Endothelial cell of umbilical vein (primary cell): ENCODE results near the gene TRIM40. TPM values are rescaled to one million over a fixed set of nuclear protein-coding genes. Genes with fewer than 3 reads are reported as not detected.

Experiments used
- BruUV-seq: library from RNA; stranded (reverse); fragments of 400-500 nt; replicated peaks from 2 replicates; lab custom pipeline; 2021; lab: Mats Ljungman, UMichigan
- CTCF ChIA-PET: fragments of 300-600, 350-600 bp; sonication (Branson Sonifier 250); formaldehyde crosslinking; loops from one replicate; lab custom pipeline; 2021; ENCODE audit warnings: antibody characterized with exemption, inconsistent platforms; lab: Charles Lee
- POLR2A ChIA-PET: fragments of 300-600, 350-600 bp; sonication (Branson Sonifier 250); formaldehyde crosslinking; loops from one replicate; lab custom pipeline; 2021; ENCODE audit warnings: antibody characterized with exemption, inconsistent platforms; lab: Charles Lee
- DNase-seq: peaks from one replicate; pipeline ENCODE4 v3.0.0-alpha.2; 2011; ENCODE audit warnings: low read depth, low spot score
- FAIRE-seq: peaks from 2 replicates; lab custom pipeline; 2011; peaks lifted over from hg19 to GRCh38; lab: Jason Lieb, UNC
- H2AFZ ChIP-seq: 2 replicates; pipeline ENCODE4 v1.6.0; 2012; ENCODE audit warnings: low read depth, low read length, control low read depth, inconsistent platforms
- H3K27ac ChIP-seq: 2 replicates; pipeline ENCODE4 v1.5.1; 2011; ENCODE audit warnings: low read depth, mild to moderate bottlenecking, control low read depth, low read length, moderate library complexity; ENCODE audit not compliant: insufficient read depth
- H3K27me3 ChIP-seq, 2 experiments: 2 replicates each; pipeline versions ENCODE4 v1.6.0 to v1.6.1; 2011; ENCODE audit warnings: low read length in 2 of 2, mixed read lengths in 1 of 2; ENCODE audit not compliant: control insufficient read depth in 2 of 2, insufficient read depth in 2 of 2
- H3K36me3 ChIP-seq, 2 experiments: 2 replicates in 1 of 2; 3 replicates in 1 of 2; pipeline ENCODE4 v1.5.1; 2011; ENCODE audit warnings: low read length in 2 of 2, mild to moderate bottlenecking in 1 of 2, moderate library complexity in 1 of 2; ENCODE audit not compliant: control insufficient read depth in 2 of 2, insufficient read depth in 2 of 2; ENCODE audit errors: extremely low read depth in 1 of 2
- H3K4me1 ChIP-seq: 3 replicates; pipeline ENCODE4 v1.5.1; 2011; ENCODE audit warnings: mild to moderate bottlenecking, low read length; ENCODE audit not compliant: control insufficient read depth, insufficient read depth; ENCODE audit errors: extremely low read depth
- H3K4me2 ChIP-seq: 2 replicates; pipeline ENCODE4 v1.6.1; 2011; ENCODE audit warnings: low read length, control low read depth, mixed read lengths; ENCODE audit not compliant: insufficient read depth
- H3K4me3 ChIP-seq, 3 experiments: fragments of 200-600 bp in 1 of 3; sonication (generic), shearing (Covaris generic) in 1 of 3; replicated peaks in 1 of 3; 2 replicates each; pipeline ENCODE4 v1.5.1; 2011 to 2016; ENCODE audit warnings: control low read depth in 3 of 3, low read length in 3 of 3, mild to moderate bottlenecking in 2 of 3, inconsistent platforms in 1 of 3, low read depth in 1 of 3, moderate library complexity in 1 of 3; ENCODE audit not compliant: insufficient read depth in 1 of 3
- H3K79me2 ChIP-seq: 2 replicates; pipeline ENCODE4 v1.6.0; 2012; ENCODE audit warnings: low read length, inconsistent platforms; ENCODE audit not compliant: control insufficient read depth, insufficient read depth
- H3K9ac ChIP-seq: replicated peaks from 2 replicates; pipeline ENCODE3; 2011; ENCODE audit warnings: low read length, control low read depth; ENCODE audit not compliant: insufficient read depth; ENCODE audit errors: extremely low read depth
- H3K9me1 ChIP-seq: replicated peaks from 3 replicates; pipeline ENCODE4 v1.6.0; 2011; ENCODE audit warnings: mild to moderate bottlenecking, low read length; ENCODE audit not compliant: control insufficient read depth, insufficient read depth; ENCODE audit errors: extremely low read depth
- H3K9me3 ChIP-seq: replicated peaks from 2 replicates; pipeline ENCODE4 v1.5.1; 2012; ENCODE audit warnings: low read length, inconsistent platforms; ENCODE audit not compliant: control insufficient read depth, insufficient read depth
- H4K20me1 ChIP-seq: replicated peaks from 2 replicates; pipeline ENCODE3; 2011; ENCODE audit warnings: mild to moderate bottlenecking, low read length; ENCODE audit not compliant: control insufficient read depth, insufficient read depth; ENCODE audit errors: extremely low read depth
- EZH2 ChIP-seq: IDR thresholded peaks from 2 replicates; pipeline ENCODE4 v1.6.1; 2012; ENCODE audit warnings: borderline replicate concordance, low read depth, mild to moderate bottlenecking, moderate library complexity, low read length, inconsistent platforms; ENCODE audit not compliant: severe bottlenecking
- FOS ChIP-seq: IDR thresholded peaks from 2 replicates; pipeline ENCODE4 v1.6.1; 2011; ENCODE audit warnings: mild to moderate bottlenecking, low read length, moderate library complexity, borderline replicate concordance; ENCODE audit not compliant: insufficient read depth
- GATA2 ChIP-seq: IDR thresholded peaks from 2 replicates; pipeline ENCODE4 v1.7.0; 2011; ENCODE audit warnings: low read depth, mild to moderate bottlenecking, moderate library complexity, mixed read lengths, low read length; ENCODE audit not compliant: insufficient read length, insufficient read depth
- JUN ChIP-seq: IDR thresholded peaks from 2 replicates; pipeline ENCODE4 v1.6.1; 2011; ENCODE audit warnings: borderline replicate concordance, low read depth; ENCODE audit not compliant: insufficient read length, insufficient read depth
- MYC ChIP-seq: IDR thresholded peaks from one replicate; pipeline ENCODE4 v1.6.1; 2011; ENCODE audit warnings: mild to moderate bottlenecking, low read depth, low read length
- POLR2A ChIP-seq: IDR thresholded peaks from 2 replicates; pipeline ENCODE4 v1.6.1; 2012; ENCODE audit warnings: low read depth, mild to moderate bottlenecking, control low read depth, low read length
- POLR2AphosphoS5 ChIP-seq: IDR thresholded peaks from 2 replicates; pipeline ENCODE4 v1.6.1; 2012; ENCODE audit warnings: low read depth, mild to moderate bottlenecking, control low read depth, low read length, moderate library complexity; ENCODE audit not compliant: insufficient read depth
- dilution Hi-C: fragments of 300-500 bp; cut with MboI; formaldehyde crosslinking; loops from one replicate; pipeline ENCODE4 v1.15.0; 2019; ENCODE audit warnings: low sequenced_read_pairs; ENCODE audit not compliant: extremely low pct_ligation_motif_present
- intact Hi-C: fragments of 100-400 bp; cut with micrococcal nuclease; formaldehyde crosslinking; loops from one replicate; pipeline ENCODE4 v1.10.0; 2022
- polyA plus RNA-seq, 4 experiments: library from polyadenylated mRNA; depleted of rRNA in 3 of 4; stranded (reverse) in 3 of 4; unstranded in 1 of 4; fragments of >200 nt; gene quantifications; 2 replicates each; pipeline versions ENCODE4 v1.2.1 to v1.2.3, GENCODE V29; 2011 to 2012; ENCODE audit warnings: missing spikeins in 1 of 4
- total RNA-seq: library from RNA; stranded (reverse); gene quantifications from 2 replicates; pipeline ENCODE4 v1.2.3, GENCODE V29; 2021
- TF ChIP-seq, protein P1 (sequence below), 2 donors: IDR thresholded peaks; 1 replicate in 1 of 2; 2 replicates in 1 of 2; pipeline ENCODE4 v1.5.1; 2011; ENCODE audit warnings: low read length in 2 of 2, mild to moderate bottlenecking in 2 of 2, moderate library complexity in 2 of 2, control low read depth in 1 of 2, inconsistent platforms in 1 of 2, low read depth in 1 of 2; ENCODE audit not compliant: insufficient read depth in 1 of 2; ENCODE audit errors: extremely low read depth in 1 of 2
- TF ChIP-seq, protein P2 (sequence below): IDR thresholded peaks from 2 replicates; pipeline ENCODE4 v1.6.1; 2011; ENCODE audit not compliant: insufficient read depth, insufficient read length

The TRIM40 gene
- total and polyA plus RNA-seq, 2 donors (not counting 3 experiments of a cell fraction or from before 2014, with no cell fraction given): not detected

DNA sequence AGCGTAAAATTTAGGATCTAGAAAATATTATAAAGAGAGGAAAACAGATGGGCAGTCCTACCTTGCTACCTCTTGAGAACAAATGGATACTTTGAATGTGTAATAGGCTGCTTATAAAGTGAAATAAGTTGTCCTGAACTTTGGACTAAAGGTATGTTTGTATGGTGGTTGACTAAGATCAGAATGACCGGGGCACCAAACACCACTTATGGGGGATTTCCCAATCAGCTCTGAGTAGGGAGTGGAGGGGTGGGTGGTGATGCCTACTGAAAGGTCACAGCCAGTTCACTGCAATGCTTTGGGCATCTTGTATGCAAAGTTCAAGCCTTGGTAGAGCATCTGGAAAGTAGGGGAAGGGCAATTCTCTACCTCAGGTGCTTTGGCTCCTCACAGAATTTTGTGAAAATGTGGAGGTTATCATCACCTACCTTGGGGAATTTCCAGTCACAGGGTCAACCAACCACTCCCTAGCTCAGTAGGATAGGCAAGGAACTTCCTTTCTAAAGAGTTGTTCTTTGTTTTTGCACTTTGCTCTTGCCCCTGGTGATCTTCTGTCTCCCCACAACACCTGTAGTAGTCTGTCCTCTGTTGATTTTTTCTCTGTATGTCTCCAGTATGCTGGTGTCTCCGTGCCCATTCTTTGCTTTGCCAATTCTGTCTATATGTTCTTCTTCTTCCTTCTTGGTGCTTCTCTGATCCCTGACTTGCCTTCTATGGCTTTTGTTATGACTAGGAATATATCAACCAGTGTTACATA is 22.8 kb upstream of the TRIM40 start, which contains the start of gene TRIM31:
TSS of gene TRIM31 (minus strand) at position 88 of the 757 bp plus-strand sequence. CDS start 285 bp downstream, outside the sequence.
- ChIA-PET CTCF (interaction anchor here (1.4 to 2.2 kb wide), 3 partner anchors 10 to 18 kb away, joined by 4 to 14 read pairs (median 7); no protein-coding TSS in a partner anchor), POLR2A (no interaction called here)
- no peaks in the 10 kb centered on the region for H4K20me1 ChIP-seq
- dilution Hi-C loops (no loop called here), intact Hi-C loops (no loop called here)
- no peaks in the 10 kb centered on the region for H3K9me3 ChIP-seq
- DNase-seq: no peak
- BruUV-seq: no TSS peak
- H3K27ac ChIP-seq: no peak within 1 kb of the TSS
- no peaks in the 10 kb centered on the region for H3K79me2 ChIP-seq
- no peak within 1 kb of the TSS for H2AFZ ChIP-seq
- H3K9ac ChIP-seq: no peak within 1 kb of the TSS
- no peaks in the 10 kb centered on the region for H3K4me1 ChIP-seq
- peaks cover 35 to 49% of the 10 kb centered on the region in 2 experiments for H3K27me3 ChIP-seq
- no peak for TF ChIP-seq GATA2
- TF ChIP-seq JUN: no peak
- no peak for TF ChIP-seq POLR2AphosphoS5
- TF ChIP-seq EZH2: no peak
- TF ChIP-seq, protein P1, sequence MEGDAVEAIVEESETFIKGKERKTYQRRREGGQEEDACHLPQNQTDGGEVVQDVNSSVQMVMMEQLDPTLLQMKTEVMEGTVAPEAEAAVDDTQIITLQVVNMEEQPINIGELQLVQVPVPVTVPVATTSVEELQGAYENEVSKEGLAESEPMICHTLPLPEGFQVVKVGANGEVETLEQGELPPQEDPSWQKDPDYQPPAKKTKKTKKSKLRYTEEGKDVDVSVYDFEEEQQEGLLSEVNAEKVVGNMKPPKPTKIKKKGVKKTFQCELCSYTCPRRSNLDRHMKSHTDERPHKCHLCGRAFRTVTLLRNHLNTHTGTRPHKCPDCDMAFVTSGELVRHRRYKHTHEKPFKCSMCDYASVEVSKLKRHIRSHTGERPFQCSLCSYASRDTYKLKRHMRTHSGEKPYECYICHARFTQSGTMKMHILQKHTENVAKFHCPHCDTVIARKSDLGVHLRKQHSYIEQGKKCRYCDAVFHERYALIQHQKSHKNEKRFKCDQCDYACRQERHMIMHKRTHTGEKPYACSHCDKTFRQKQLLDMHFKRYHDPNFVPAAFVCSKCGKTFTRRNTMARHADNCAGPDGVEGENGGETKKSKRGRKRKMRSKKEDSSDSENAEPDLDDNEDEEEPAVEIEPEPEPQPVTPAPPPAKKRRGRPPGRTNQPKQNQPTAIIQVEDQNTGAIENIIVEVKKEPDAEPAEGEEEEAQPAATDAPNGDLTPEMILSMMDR (IDR thresholded peaks at IDR 0.05; ENCODE audit: extremely low read depth in 1 of 2, insufficient read depth in 1 of 2, low read depth in 1 of 2, low read length in 2 of 2): no peak
- TF ChIP-seq POLR2A: no peak
- no peak for TF ChIP-seq MYC
- no peak for TF ChIP-seq FOS
- TF ChIP-seq, protein P2, sequence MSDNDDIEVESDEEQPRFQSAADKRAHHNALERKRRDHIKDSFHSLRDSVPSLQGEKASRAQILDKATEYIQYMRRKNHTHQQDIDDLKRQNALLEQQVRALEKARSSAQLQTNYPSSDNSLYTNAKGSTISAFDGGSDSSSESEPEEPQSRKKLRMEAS: no peak
- no peaks in the 10 kb centered on the region for H3K9me1 ChIP-seq
- H3K4me3 ChIP-seq: no peak within 1 kb of the TSS
- no peaks in the 10 kb centered on the region for H3K36me3 ChIP-seq
- no peak for FAIRE-seq
- H3K4me2 ChIP-seq: no peak within 1 kb of the TSS
